PFSK-1 (cell line): ENCODE data around the gene PRKAG2.

ENCODE experiments used
- FOXP2 ChIP-seq: optimal IDR thresholded peaks from 2 replicates; pipeline ENCODE3; 2011; ENCODE audit warnings: borderline replicate concordance, control low read depth, inconsistent platforms; ENCODE audit not compliant: insufficient read depth; ENCODE audit errors: extremely low read length, extremely low read depth
- POLR2AphosphoS5 ChIP-seq: IDR thresholded peaks from 2 replicates; pipeline ENCODE4 v1.6.1; 2012; ENCODE audit warnings: low read depth, mild to moderate bottlenecking, control low read depth, low read length, moderate library complexity
- REST ChIP-seq, 2 experiments: IDR thresholded peaks; 2 replicates each; pipeline versions ENCODE4 v1.6.1 to v1.8.0; 2011 to 2012; ENCODE audit warnings: low read depth in 2 of 2, low read length in 2 of 2, control low read depth in 1 of 2, inconsistent platforms in 1 of 2, mild to moderate bottlenecking in 1 of 2, moderate library complexity in 1 of 2; ENCODE audit not compliant: insufficient read depth in 1 of 2
- SIN3A ChIP-seq: IDR thresholded peaks from 2 replicates; pipeline ENCODE4 v1.6.1; 2012; ENCODE audit warnings: mild to moderate bottlenecking, low read length, moderate library complexity, borderline replicate concordance; ENCODE audit not compliant: insufficient read depth

- TF ChIP-seq REST (IDR thresholded peaks at IDR 0.05; ENCODE audit: insufficient read depth in 1 of 2, low read depth in 2 of 2, low read length in 2 of 2) (no peak), POLR2AphosphoS5 (no peak), FOXP2 (no peak), SIN3A (no peak)
Measured at GRCh38 chr7:151769188-151769821, 107.6 kb downstream of the PRKAG2 start.
